Measurements from ENCODE around the gene TCF7L2.

The TCF7L2 gene

DNA sequence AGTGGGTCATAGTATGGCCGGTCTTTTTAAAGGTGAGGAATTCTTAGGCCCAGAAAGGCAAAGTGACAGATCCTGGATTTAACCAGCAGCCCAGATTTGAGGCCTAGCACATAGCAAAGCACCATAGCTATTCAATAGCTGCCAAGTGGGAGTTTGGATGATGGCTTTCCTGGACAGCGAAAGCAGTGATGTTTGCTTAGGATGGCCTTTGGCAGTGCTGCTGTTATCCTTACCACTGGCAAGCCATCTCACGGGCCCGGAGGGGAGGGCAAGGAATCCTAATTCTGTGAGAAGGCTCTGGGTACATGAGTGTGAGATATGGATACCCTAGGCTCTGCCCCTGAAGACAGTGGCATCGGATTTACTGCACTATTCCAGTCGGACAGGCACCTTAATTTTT, 50.4 kb downstream of the TCF7L2 start:
- no peak for DNase-seq (ENCODE audit: low read depth)

DNA sequence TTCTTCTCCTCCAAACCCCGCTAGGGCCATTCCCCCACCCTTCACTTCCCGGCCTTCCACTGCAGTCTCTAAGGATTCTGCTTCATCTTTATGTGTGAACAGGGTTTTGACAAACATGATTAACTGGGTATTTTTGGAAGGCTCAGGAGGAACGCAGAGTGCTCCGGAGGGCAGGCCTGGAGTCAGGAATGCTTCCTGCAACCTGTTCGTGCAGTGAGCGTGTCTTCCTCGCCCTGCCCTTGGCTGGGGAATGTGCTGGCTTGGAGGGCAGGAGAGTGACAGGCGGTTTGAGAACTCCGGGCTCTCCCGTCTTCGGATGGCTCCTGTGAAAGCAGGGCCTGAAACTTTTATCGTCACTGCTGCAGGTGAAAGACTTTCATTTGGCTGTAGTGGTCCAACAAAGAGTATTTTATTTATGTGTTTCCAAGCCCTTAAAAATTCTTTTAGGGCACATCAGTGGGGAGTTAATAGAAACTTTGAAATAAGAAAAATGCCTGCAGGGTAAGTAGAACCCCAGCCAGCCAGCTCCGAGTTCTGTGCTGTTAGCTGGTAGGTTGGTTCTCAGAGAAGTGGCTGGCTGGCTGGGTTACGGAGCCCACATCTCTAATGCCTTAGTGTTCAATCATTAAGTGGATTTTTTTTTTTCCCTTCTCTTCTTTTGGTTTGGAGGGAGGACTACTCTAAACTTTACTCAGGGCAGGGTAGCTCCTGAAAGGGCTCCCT, 51.0 kb downstream of the TCF7L2 start:
- no peak for DNase-seq (ENCODE audit: low read depth)

- no peak for DNase-seq (ENCODE audit: low read depth)
Observed at GRCh38 chr10:113001599-113002448, 51.8 kb downstream of the TCF7L2 start.

GRCh38 chr10:113002449-113002777, 52.4 kb downstream of the TCF7L2 start:
- no peak for DNase-seq (ENCODE audit: low read depth)

GRCh38 chr10:113003052-113003451, 53.0 kb downstream of the TCF7L2 start:
- DNase-seq (ENCODE audit: low read depth): no peak

DNA sequence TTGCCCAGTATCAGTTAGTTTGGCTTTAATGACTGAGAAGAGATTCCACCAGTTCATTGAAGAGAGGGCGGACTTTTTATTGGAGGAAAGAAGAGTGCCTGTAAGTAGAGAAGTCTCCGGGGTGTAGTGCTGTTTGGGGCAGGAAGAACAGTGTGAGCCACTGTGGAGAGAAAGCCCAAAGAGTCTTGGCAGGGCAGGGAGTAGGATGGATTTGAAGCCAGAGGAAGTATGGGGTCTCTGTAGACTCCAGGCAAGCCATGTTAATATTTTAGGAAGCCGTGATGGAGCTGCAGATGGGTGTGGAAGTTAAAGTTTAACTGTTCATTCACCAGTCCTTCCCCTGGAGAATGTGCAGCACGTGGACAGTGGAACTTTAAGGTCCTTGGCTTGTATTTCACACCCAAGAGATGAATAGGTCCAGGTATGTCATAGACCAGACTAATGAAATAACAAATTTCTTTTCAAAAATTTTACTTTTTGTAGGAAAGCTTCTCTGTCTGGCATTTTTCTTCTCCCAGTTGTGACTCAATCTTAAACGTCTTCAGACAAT, 54.1 kb downstream of the TCF7L2 start:
- no peak for DNase-seq (ENCODE audit: low read depth)

GRCh38 chr10:113005380-113005779, 55.3 kb downstream of the TCF7L2 start:
- no peak for DNase-seq (ENCODE audit: low read depth)

GRCh38 chr10:113006656-113007342, 56.8 kb downstream of the TCF7L2 start:
- no peak for DNase-seq (ENCODE audit: low read depth)

DNA sequence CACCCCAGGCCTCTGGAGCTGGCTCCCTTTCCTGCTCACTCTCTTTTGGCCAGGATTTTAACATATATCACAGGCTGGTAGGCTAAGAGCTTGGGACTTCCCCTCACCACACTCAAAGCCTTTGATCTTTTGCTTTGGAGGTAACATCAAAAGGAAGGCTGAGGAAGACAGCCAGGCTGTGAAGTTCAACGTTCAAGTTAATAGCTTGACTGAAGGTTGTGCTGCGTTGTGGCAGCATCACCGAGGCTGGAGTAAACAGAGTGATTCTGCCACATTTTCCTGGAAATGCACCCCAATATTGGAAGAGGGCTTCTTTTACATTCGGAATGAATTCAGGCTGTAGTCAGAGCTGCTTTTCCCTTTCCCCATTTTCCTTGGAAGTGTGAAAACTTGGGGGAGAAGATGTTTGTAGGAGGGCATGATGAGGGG, 57.3 kb downstream of the TCF7L2 start:
- no peak for DNase-seq (ENCODE audit: low read depth)

DNA sequence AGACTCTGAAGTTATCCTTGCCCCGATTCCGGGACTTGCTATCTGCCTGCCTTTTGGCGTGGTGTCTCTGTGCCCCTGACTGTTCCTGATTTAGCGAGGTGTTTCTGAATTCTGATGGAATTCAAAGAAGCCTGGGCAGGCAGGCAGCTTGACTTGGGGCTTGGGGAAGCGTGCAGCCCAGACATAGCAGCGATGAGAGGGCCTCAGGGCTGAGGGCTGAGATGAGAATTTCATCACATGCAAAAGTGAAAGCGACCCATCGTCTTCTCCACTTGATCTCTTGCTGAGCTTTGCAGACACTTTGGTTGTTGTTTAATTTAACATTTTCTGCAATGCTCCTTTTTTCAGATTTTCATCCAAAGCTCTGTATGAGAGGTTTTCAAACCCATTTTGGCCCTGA, 57.8 kb downstream of the TCF7L2 start:
- DNase-seq (ENCODE audit: low read depth): no peak

GRCh38 chr10:113011592-113012374, 61.7 kb downstream of the TCF7L2 start:
- DNase-seq (ENCODE audit: low read depth): no peak

DNA sequence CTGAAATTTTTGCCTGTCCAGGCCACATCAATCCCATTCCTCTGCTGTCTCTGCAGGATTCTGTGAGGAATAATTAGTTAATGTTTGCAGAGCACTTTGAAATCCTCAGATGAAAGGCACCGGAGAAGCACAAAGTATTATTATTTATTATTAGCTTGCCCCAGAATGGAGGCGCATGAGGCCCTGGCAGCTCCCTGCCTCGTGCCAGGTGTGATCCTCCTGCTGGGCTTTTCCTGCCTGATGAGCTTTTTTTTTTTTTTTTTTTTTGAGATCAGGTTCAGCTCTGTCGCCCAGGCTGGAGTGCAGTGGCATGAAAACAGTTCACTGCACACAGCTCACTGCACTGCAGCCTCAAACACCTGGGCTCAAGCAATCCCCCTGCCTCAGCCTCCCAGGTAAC, 65.2 kb downstream of the TCF7L2 start:
- no peak for DNase-seq (ENCODE audit: low read depth)

DNA sequence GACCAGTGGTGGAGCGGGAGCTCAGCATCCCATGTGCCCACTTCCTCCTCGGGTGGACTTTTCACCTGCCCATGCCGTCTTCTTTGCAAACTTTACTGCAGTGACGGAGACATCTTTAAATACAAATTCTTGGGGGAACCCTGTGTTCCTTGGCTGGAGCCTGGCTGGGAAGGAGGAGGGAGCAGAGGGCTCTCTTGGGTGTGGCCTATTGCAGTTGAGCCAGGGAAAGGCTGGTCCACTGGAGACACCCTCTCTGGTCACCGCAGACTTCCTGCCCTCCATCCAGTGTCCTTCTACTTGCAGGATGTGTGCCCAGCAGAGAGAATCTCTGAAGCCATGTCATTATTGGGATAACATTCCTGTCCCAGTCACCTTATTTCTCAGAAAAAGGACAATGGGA, 67.3 kb downstream of the TCF7L2 start:
- no peak for DNase-seq (ENCODE audit: low read depth)

GRCh38 chr10:113018034-113018433, 68.0 kb downstream of the TCF7L2 start:
- no peak for DNase-seq (ENCODE audit: low read depth)

DNA sequence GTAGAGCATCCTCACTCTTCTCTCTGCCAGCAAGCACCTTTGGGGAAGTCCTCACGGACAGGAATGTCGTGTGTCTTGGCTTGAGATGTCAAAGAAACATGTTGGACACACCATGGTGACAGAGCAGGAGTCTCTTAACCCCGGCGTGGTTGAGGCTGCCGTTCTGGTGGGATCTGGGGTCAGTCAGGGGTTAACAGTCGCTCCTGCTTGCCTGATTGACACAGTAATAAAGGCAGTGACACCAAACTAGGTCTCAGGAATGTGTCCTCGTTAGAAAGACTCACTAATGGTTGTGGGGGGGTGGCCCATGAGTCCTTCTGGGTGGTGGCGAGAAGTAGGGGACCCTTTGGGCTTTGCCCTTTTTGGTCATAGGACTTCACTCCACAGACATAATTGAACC, 69.0 kb downstream of the TCF7L2 start:
- DNase-seq (ENCODE audit: low read depth): no peak

GRCh38 chr10:113019692-113020474, 69.8 kb downstream of the TCF7L2 start:
- no peak for DNase-seq (ENCODE audit: low read depth)

DNA sequence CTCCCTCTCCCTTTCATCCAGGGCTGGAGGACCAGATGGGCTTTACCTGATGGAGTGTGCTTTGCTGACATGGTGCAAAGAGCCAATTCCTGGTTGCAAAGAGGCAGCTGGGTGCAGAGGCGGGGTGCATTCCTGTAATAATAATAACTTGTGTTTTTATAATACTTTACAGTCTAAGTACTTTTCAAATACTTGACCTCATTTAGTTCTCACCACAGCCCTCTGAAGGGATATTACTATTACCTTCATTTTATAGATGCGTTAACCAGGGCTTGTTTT, 70.4 kb downstream of the TCF7L2 start:
- no peak for DNase-seq (ENCODE audit: low read depth)

- no peak for DNase-seq (ENCODE audit: low read depth)
Observed at GRCh38 chr10:113020838-113021237, 70.8 kb downstream of the TCF7L2 start.

GRCh38 chr10:113021268-113022040, 71.4 kb downstream of the TCF7L2 start:
- no peak for DNase-seq (ENCODE audit: low read depth)

- DNase-seq (ENCODE audit: low read depth): no peak
Observed at GRCh38 chr10:113022265-113022664, 72.2 kb downstream of the TCF7L2 start.

- no peak for DNase-seq (ENCODE audit: low read depth)
Observed at GRCh38 chr10:113023017-113023416, 73.0 kb downstream of the TCF7L2 start.
